IPS-18a (cell line): Measurements from ENCODE around the gene PDGFRA.
"Not testable (repeated sequence)": the region's sequence is repeated elsewhere in the genome, so short reads cannot be mapped to it uniquely, and the experiment has no call there.

Experiments
- H3K27ac ChIP-seq: one replicate; pipeline ENCODE4 v1.5.1; 2013; ENCODE audit warnings: low read length
- H3K27me3 ChIP-seq: one replicate; pipeline ENCODE4 v1.6.1; 2013; ENCODE audit warnings: mild to moderate bottlenecking, low read length; ENCODE audit not compliant: control insufficient read depth, insufficient read depth
- H3K36me3 ChIP-seq: one replicate; pipeline ENCODE4 v1.6.1; 2013; ENCODE audit warnings: low read depth, low read length; ENCODE audit not compliant: control insufficient read depth
- H3K4me1 ChIP-seq: one replicate; pipeline ENCODE4 v1.6.1; 2013; ENCODE audit warnings: low read depth, low read length; ENCODE audit not compliant: control insufficient read depth
- H3K4me3 ChIP-seq: one replicate; pipeline ENCODE4 v1.5.1; 2013; ENCODE audit warnings: low read length
- H3K9ac ChIP-seq: one replicate; pipeline ENCODE4 v1.6.1; 2013; ENCODE audit warnings: mild to moderate bottlenecking, low read length, moderate library complexity
- H3K9me3 ChIP-seq: one replicate; pipeline ENCODE4 v1.6.1; 2013; ENCODE audit warnings: low read depth, low read length; ENCODE audit not compliant: control insufficient read depth

The PDGFRA gene

DNA sequence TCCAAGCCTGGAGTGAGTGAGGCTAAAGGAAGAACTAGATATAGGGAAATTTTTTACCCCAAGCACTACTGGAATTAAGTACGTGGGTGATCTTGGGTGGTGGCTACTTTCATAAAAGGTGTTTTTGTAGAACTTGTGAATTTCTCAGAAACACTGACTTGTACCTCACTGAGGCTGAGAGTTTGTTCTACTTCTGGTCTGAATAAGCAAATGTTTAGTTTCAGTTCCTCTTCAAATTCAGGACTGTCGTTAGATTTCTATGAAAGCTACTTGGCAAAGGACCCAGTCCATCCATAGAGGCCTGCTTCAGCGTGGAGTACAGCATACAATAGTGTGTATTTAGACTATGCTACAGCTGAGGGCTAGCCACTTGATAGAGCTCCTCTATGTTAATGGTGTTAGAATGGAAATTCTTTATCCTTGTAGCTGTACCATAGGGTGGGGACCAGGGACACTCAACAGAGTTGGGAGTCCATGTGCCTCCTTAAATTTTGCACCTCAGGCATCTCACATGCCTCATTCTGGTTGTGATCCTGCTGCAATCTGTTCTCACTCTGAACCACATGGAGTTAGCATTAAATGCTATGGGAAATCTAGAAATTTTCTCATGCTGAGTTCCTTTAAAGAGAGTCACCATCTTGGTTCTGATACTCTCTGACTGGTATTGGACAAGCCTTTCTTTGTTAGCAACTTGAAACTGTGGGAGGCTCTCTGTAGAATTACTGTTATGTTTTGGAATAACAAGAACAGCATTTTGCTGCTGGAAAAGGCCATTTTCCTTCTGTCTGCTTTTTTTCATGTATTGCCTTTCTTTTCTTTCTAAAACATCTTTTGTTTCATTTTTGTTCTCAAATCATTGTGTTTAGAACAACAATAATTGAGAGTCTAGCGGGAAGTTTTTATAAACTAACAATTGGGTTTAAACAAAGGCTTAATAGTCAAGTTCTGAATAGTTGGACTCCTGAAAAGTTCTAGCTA, 86.8 kb downstream of the PDGFRA start:
- H3K36me3 ChIP-seq = no peaks in the 10 kb centered on the region
- H3K4me1 ChIP-seq = no peaks in the 10 kb centered on the region
- no peak overlapping the region for H3K27ac ChIP-seq
- H3K9ac ChIP-seq = no peak overlapping the region
- no peak overlapping the region for H3K4me3 ChIP-seq
- H3K27me3 ChIP-seq = no peaks in the 10 kb centered on the region
- no peaks in the 10 kb centered on the region for H3K9me3 ChIP-seq

- H3K27ac ChIP-seq = no peak overlapping the region
- H3K27me3 ChIP-seq = no peaks in the 10 kb centered on the region
- H3K4me1 ChIP-seq = no peaks in the 10 kb centered on the region
- H3K9ac ChIP-seq = no peak overlapping the region
- H3K4me3 ChIP-seq = no peak overlapping the region
- H3K36me3 ChIP-seq = no peaks in the 10 kb centered on the region
- H3K9me3 ChIP-seq = no peaks in the 10 kb centered on the region
Observed at GRCh38 chr4:54317690-54318089, 88.6 kb downstream of the PDGFRA start.

DNA sequence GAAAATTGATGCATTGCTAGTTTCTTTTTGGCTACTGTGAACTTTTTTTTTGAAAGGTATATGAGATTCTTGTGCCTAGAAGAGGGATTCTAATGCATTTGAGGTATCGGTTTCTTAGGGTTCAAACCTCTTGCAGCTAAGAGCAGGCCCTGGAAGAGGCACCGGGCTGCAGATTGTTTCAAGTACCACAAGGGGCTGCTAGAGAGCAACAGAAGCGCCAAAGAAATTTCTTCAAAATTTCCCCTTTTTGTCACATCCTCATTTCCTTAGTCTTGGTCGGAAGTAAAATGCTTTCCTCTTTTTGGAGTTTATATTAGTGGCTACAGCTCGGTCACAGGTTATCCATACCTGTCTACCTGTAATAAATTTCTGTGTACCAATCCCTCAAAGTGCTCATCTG, 89.8 kb downstream of the PDGFRA start:
- Histone ChIP-seq H3K4me1 (no peaks in the 10 kb centered on the region), H3K27ac (no peak overlapping the region), H3K27me3 (no peaks in the 10 kb centered on the region), H3K9me3 (no peaks in the 10 kb centered on the region), H3K9ac (no peak overlapping the region), H3K36me3 (no peaks in the 10 kb centered on the region), H3K4me3 (no peak overlapping the region)

DNA sequence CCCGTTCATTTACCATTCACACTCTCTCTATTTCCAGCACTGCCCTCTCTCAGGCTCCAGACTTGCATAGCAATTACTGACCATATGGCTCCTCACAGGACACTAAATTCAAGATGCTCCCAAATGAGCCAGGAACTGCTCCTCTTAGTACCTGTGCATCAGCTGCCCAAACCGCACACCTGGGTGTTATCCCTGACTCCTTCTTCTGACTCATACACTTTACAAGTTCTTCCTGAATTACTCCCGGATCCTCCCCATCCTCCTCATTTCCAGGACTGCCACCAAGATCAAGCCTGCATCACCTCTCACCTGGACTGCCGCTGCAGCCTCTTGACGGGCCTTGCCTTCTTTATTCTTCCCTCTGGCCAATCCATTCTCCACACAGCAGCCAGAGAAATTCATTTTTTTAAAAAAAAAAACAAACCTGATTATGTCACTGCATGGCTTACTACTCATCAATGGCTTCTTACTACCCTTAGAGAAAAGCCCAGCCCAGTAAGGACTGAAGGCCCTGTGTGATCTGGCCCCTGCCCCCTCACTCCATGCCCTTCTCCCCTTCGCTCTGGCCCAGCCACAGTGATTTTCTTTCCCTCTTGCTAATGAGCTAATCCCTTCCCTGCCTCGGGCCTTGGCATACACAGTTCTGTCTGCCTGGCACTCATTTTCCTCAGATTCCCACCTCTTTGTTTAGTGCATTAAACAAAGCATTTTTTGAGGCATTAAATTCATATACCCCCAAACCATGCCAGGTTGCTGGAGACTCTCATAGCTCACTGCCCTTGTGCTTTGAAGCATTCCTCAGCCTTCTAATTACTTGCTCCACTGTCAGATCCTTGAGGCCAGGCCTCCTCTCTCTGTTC, 92.0 kb downstream of the PDGFRA start:
- H3K27me3 ChIP-seq = no peaks in the 10 kb centered on the region

GRCh38 chr4:54322818-54323417, 93.8 kb downstream of the PDGFRA start:
- Histone ChIP-seq H3K9me3 (no peaks in the 10 kb centered on the region), H3K9ac (no peak overlapping the region), H3K4me1 (no peaks in the 10 kb centered on the region)

More for the DNA sequence above, 92.0 kb downstream of the PDGFRA start:
- H3K27ac ChIP-seq = no peak overlapping the region
- H3K36me3 ChIP-seq = no peaks in the 10 kb centered on the region
- no peaks in the 10 kb centered on the region for H3K9me3 ChIP-seq
- H3K9ac ChIP-seq = no peak overlapping the region
- H3K4me1 ChIP-seq = no peaks in the 10 kb centered on the region
- H3K4me3 ChIP-seq = no peak overlapping the region

GRCh38 chr4:54330896-54331295, 101.8 kb downstream of the PDGFRA start:
- H3K4me1 ChIP-seq = no peaks in the 10 kb centered on the region
- no peak overlapping the region for H3K4me3 ChIP-seq
- H3K9ac ChIP-seq = no peak overlapping the region
- H3K36me3 ChIP-seq = no peaks in the 10 kb centered on the region
- no peak overlapping the region for H3K27ac ChIP-seq
- H3K27me3 ChIP-seq = no peaks in the 10 kb centered on the region
- H3K9me3 ChIP-seq = no peaks in the 10 kb centered on the region

More at GRCh38 chr4:54322818-54323417, 93.8 kb downstream of the PDGFRA start:
- no peak overlapping the region for H3K4me3 ChIP-seq
- no peak overlapping the region for H3K27ac ChIP-seq
- no peaks in the 10 kb centered on the region for H3K36me3 ChIP-seq
- no peaks in the 10 kb centered on the region for H3K27me3 ChIP-seq

DNA sequence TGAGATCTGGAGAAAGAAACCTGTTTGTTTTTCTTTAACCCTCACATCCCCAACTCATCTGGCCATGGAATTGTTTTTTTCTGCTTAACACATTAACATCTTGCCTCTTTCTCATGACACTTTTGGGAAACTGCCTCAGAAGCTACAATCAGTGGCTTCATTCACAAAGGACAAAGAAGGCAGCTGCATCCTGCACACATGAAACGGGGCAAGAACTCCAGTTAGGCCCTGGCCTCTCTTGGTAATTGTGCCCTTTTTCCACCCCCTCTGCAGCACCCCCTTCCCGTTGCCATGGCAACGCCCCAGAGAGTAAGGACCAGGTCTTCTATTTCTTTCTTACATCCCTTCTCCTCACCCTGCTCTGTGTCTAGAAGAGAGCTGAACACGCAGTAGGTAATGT, 103.4 kb downstream of the PDGFRA start:
- Histone ChIP-seq H3K9me3 (no peaks in the 10 kb centered on the region), H3K27me3 (no peaks in the 10 kb centered on the region), H3K9ac (no peak overlapping the region), H3K4me1 (no peaks in the 10 kb centered on the region), H3K27ac (no peak overlapping the region), H3K36me3 (no peaks in the 10 kb centered on the region), H3K4me3 (no peak overlapping the region)

DNA sequence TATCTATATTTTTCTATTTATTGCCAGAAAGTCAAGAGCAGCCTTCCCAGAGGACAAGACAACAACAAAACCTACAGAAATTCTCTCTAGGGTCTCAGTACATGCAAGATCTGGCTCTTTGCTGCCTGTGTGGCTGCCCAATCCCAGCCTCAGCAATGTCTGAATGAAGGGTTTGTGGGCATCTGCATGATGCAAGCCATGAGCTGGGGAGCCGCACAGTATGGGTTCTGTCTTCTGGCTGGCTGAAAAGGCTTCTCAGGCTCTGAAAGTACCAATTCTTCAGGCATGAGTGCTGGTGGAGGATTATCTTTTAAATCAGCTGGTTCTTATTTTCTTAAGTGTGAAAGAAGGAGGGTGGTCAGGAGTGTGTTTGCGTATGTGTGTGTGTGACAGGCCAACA, 104.6 kb downstream of the PDGFRA start:
- H3K4me1 ChIP-seq = no peaks in the 10 kb centered on the region
- H3K9ac ChIP-seq = no peak overlapping the region
- no peak overlapping the region for H3K27ac ChIP-seq
- H3K27me3 ChIP-seq = no peaks in the 10 kb centered on the region
- H3K9me3 ChIP-seq = no peaks in the 10 kb centered on the region
- H3K36me3 ChIP-seq = no peaks in the 10 kb centered on the region
- H3K4me3 ChIP-seq = no peak overlapping the region

- not testable (repeated sequence) for H3K27ac ChIP-seq, H3K4me3 ChIP-seq, H3K27me3 ChIP-seq, H3K9me3 ChIP-seq, H3K4me1 ChIP-seq, H3K36me3 ChIP-seq, H3K9ac ChIP-seq
Observed at GRCh38 chr4:54334769-54335168, 105.7 kb downstream of the PDGFRA start.

GRCh38 chr4:54337009-54337408, 107.9 kb downstream of the PDGFRA start:
- Histone ChIP-seq H3K9ac (no peak overlapping the region), H3K27ac (no peak overlapping the region), H3K36me3 (no peaks in the 10 kb centered on the region), H3K4me1 (no peaks in the 10 kb centered on the region), H3K27me3 (no peaks in the 10 kb centered on the region), H3K4me3 (no peak overlapping the region), H3K9me3 (no peaks in the 10 kb centered on the region)

DNA sequence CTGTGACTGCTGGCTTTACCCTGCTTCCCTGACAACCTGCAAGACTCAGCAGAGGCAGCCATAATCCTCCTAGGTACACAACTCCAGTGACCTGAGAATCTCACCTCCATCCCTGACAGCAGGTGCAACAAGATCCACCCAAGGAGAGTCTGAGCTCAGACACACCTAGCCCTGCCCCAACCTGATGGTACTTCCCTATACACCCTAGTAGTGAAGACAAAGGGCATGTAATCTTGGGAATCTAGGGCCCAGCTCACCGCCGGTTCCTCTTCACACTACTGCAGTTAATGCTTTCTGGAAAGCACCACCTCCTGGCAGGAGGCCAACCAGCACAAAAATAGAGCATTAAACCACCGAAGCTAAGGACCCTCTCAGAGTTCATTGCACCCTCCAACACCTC, 113.0 kb downstream of the PDGFRA start:
- not testable (repeated sequence) for H3K27me3 ChIP-seq, H3K9me3 ChIP-seq, H3K4me3 ChIP-seq, H3K9ac ChIP-seq, H3K27ac ChIP-seq, H3K36me3 ChIP-seq, H3K4me1 ChIP-seq
